AG04450 (cell line): ENCODE measurements around the gene RAI1. TPM values are rescaled to one million over a fixed set of nuclear protein-coding genes. Genes with fewer than 3 reads are reported as not detected.
A peak's percentile ranks its signal among the peaks of the same experiment; 100 is the strongest.

Experiments
- CTCF ChIA-PET: fragments of 300-600, 350-600 bp; formaldehyde crosslinking; extraction: SDS; loops from one replicate; lab custom pipeline; 2022; ENCODE audit warnings: antibody characterized with exemption, inconsistent platforms; lab: Charles Lee
- POLR2A ChIA-PET: fragments of 350-600 bp; formaldehyde crosslinking; extraction: SDS; loops from one replicate; lab custom pipeline; 2021; ENCODE audit warnings: antibody characterized with exemption, inconsistent platforms; lab: Yijun Ruan, JAX
- DNase-seq: peaks from one replicate; pipeline ENCODE4 v3.0.0-alpha.2; 2011; ENCODE audit warnings: low read depth, low spot score
- H3K27ac ChIP-seq: one replicate; pipeline ENCODE4 v1.5.1; 2012; ENCODE audit warnings: low read depth, low read length, control low read depth
- H3K27me3 ChIP-seq: one replicate; pipeline ENCODE4 v1.6.0; 2012; ENCODE audit warnings: low read length; ENCODE audit not compliant: control insufficient read depth, insufficient read depth
- H3K4me3 ChIP-seq: 2 replicates; pipeline ENCODE4 v1.5.1; 2011; ENCODE audit warnings: mild to moderate bottlenecking, low read depth, low read length, control low read depth
- H3K9me3 ChIP-seq: 2 replicates; pipeline ENCODE4 v1.5.1; 2012; ENCODE audit warnings: low read length; ENCODE audit not compliant: control insufficient read depth, insufficient read depth
- polyA plus RNA-seq: library from polyadenylated mRNA; depleted of rRNA; stranded (reverse); fragments of >200 nt; gene quantifications from 2 replicates; pipeline ENCODE4 v1.2.3, GENCODE V29; 2011
- TF ChIP-seq, protein P1 (sequence below): IDR thresholded peaks from 2 replicates; pipeline ENCODE4 v1.5.1; 2011; ENCODE audit warnings: low read depth, low read length, control low read depth, inconsistent platforms

RAI1 gene
- polyA plus RNA-seq, 1 experiment = 2.1 TPM

DNA sequence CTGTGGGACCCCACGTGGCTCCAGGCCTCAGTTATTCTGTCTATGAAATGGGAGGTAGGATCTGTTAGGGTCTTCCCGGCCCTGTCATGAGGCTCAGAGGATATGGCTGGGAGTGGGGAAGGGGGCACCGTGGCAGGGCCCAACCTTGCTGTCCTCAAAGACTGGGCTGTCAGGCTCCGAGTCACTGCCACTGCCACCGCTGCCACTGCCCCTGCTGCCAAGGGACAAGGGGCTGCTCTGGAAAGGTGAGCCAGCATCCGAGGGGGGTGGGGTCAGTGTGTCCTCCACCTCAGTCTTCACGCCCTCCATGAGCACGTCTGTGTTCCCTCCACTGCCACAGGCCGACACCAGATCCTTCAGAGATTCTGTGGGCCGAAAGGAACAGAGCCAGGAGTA lies 136.3 kb downstream of the RAI1 start:
- POLR2A ChIA-PET = no interaction called here
- CTCF ChIA-PET = interaction anchor here (0.6 kb wide), 1 partner anchor 43 kb away, joined by 3 read pairs; no protein-coding TSS in a partner anchor
- no peak for DNase-seq
- TF ChIP-seq, protein P1, sequence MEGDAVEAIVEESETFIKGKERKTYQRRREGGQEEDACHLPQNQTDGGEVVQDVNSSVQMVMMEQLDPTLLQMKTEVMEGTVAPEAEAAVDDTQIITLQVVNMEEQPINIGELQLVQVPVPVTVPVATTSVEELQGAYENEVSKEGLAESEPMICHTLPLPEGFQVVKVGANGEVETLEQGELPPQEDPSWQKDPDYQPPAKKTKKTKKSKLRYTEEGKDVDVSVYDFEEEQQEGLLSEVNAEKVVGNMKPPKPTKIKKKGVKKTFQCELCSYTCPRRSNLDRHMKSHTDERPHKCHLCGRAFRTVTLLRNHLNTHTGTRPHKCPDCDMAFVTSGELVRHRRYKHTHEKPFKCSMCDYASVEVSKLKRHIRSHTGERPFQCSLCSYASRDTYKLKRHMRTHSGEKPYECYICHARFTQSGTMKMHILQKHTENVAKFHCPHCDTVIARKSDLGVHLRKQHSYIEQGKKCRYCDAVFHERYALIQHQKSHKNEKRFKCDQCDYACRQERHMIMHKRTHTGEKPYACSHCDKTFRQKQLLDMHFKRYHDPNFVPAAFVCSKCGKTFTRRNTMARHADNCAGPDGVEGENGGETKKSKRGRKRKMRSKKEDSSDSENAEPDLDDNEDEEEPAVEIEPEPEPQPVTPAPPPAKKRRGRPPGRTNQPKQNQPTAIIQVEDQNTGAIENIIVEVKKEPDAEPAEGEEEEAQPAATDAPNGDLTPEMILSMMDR = no peak
- H3K27ac ChIP-seq = no peak overlapping the region
- H3K4me3 ChIP-seq = no peak overlapping the region
- H3K9me3 ChIP-seq = no peaks in the 10 kb centered on the region
- no peaks in the 10 kb centered on the region for H3K27me3 ChIP-seq

DNA sequence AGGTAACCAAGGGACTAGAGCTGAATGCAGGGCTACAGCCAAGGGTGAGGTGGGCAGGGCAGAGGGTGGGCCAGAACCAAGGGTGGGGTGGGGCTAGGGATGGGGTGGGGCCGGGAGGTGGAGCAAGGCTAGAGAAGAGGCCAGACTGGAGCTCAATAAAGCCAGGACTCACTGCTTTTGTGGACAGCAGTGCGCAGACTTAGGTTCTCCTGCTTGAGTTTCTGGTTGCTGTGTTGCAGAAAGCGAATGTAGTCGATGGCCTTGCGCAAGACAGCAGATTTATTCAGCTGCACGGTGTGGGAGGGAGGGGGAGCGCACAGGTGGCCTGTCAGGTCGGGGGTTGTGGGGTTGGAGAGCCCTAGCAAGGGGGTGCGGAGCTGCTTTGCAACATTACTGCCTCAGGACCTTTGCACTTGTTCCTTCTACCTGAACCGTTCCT lies 136.8 kb downstream of the RAI1 start:
- Histone ChIP-seq H3K4me3 (no peak overlapping the region), H3K27ac (no peak overlapping the region), H3K27me3 (no peaks in the 10 kb centered on the region), H3K9me3 (no peaks in the 10 kb centered on the region)
- TF ChIP-seq, protein P1 = no peak
- POLR2A ChIA-PET = no interaction called here
- CTCF ChIA-PET = interaction anchor here (0.6 kb wide), 1 partner anchor 43 kb away, joined by 3 read pairs; no protein-coding TSS in a partner anchor
- no peak for DNase-seq

DNA sequence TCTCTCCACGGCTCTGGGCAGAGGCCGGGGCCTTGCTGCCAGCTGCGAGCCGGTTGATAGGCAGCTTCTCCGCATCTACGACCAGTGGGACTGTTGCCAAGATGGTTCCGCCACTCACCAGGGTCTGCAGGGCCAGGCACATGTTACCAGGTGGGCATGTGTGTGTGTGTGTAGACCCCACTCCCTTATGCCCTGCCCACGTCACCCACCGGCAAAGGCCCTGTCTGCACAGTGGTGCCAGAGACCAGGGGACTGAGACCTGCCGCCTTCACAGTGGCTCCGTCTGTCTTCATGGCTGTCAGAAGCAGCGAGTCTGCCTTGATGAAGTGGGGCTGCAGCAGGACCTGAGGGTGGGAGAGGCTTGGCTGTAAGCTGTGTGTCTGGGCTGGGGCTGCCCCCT lies 137.9 kb downstream of the RAI1 start:
- ChIA-PET POLR2A (no interaction called here), CTCF (no interaction called here)
- H3K27me3 ChIP-seq = no peaks in the 10 kb centered on the region
- no peak for DNase-seq
- TF ChIP-seq, protein P1 = no peak
- no peak overlapping the region for H3K27ac ChIP-seq
- no peaks in the 10 kb centered on the region for H3K9me3 ChIP-seq
- no peak overlapping the region for H3K4me3 ChIP-seq

DNA sequence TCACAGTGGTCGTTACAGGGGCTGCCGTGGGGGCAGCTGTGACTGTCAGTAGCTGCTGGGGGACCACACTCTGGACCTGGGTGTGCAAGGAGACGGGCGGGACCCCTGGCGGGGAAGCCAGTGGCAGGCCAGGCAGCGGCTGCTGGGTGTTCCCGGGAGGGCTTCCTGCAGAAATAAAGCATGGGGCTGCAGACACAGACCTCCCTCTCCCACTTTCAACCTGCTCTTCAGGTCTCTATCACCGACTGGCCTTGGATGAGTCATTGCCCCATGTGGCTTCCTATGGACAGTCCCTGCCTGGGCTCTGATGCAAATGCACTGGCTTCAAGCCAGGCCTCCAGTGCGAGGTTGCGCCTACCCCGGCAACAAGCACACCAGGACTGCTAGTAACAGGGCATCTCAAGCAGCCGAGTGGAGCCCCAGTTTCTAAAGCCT lies 138.3 kb downstream of the RAI1 start:
- Histone ChIP-seq H3K9me3 (no peaks in the 10 kb centered on the region), H3K27ac (no peak overlapping the region), H3K27me3 (no peaks in the 10 kb centered on the region), H3K4me3 (no peak overlapping the region)
- TF ChIP-seq, protein P1 = no peak
- POLR2A ChIA-PET = no interaction called here
- DNase-seq = peak; percentile 47
- CTCF ChIA-PET = interaction anchor here (2.6 kb wide), 1 partner anchor 8 kb away, joined by 20 read pairs; no protein-coding TSS in a partner anchor

DNA sequence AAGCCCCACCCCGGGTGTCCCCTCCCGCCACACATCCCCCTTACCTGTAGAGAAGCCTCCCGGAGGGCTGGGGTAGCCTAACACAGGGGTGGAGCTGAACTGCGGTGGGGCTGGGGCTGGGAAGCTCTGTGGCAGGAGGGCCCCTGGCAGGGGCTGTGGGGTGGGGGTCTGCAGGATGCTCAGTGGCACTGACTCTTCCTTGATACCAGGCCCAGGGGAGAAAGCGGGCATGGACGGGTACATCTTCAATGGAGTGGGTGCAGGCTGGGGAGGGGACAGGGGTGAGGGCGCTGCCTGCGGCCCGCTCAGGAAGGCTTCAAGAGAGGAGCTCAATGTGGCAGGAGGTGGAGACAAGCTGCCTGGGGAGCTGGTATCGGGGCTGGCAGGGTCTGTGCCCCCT lies 138.8 kb downstream of the RAI1 start:
- Histone ChIP-seq H3K9me3 (no peaks in the 10 kb centered on the region), H3K4me3 (no peak overlapping the region), H3K27ac (no peak overlapping the region), H3K27me3 (no peaks in the 10 kb centered on the region)
- ChIA-PET CTCF (interaction anchor here (0.6 to 2.6 kb wide), 2 partner anchors 8 to 139 kb away, joined by 3 to 20 read pairs; no protein-coding TSS in a partner anchor), POLR2A (interaction anchor here (0.6 to 2.2 kb wide), 2 partner anchors 12 to 16 kb away, joined by 3 to 9 read pairs; partner anchors contain the start of gene SREBF1)
- TF ChIP-seq, protein P1 = no peak
- DNase-seq = no peak
